GM23248 (cell line): ENCODE data around the gene TBC1D8. TPM values are rescaled to one million over a fixed set of nuclear protein-coding genes. Genes with fewer than 3 reads are reported as not detected.

Experiments
- DNase-seq: peaks from one replicate; pipeline ENCODE4 v3.0.0-alpha.2; 2015
- H2AFZ ChIP-seq: fragments of 200-600 bp; sonication (generic); 2 replicates; pipeline ENCODE4 v1.6.1; 2016; ENCODE audit warnings: antibody characterized with exemption
- H3F3A ChIP-seq: fragments of 200-600 bp; sonication (generic); 2 replicates; pipeline ENCODE4 v1.6.1; 2016; ENCODE audit warnings: mild to moderate bottlenecking, antibody characterized with exemption, mixed run types; ENCODE audit not compliant: insufficient read depth
- H3K27ac ChIP-seq: fragments of 200-600 bp; sonication (generic); 2 replicates; pipeline ENCODE4 v1.5.1; 2016; ENCODE audit warnings: mild to moderate bottlenecking
- H3K27me3 ChIP-seq: fragments of 200-600 bp; sonication (generic); replicated peaks from 2 replicates; pipeline ENCODE4 v1.6.1; 2016; ENCODE audit warnings: mild to moderate bottlenecking; ENCODE audit not compliant: insufficient read depth
- H3K36me3 ChIP-seq: fragments of 200-600 bp; sonication (generic); 2 replicates; pipeline ENCODE4 v1.6.1; 2016; ENCODE audit warnings: low read depth, mild to moderate bottlenecking
- H3K4me1 ChIP-seq: fragments of 200-600 bp; sonication (generic); 2 replicates; pipeline ENCODE4 v1.6.1; 2016; ENCODE audit warnings: mild to moderate bottlenecking; ENCODE audit not compliant: insufficient read depth
- H3K4me2 ChIP-seq: fragments of 200-600 bp; sonication (generic); one replicate; pipeline ENCODE4 v1.6.1; 2016; ENCODE audit warnings: mild to moderate bottlenecking; ENCODE audit not compliant: unreplicated experiment
- H3K4me3 ChIP-seq: fragments of 200-600 bp; sonication (generic); 2 replicates; pipeline ENCODE4 v1.5.1; 2016; ENCODE audit warnings: mild to moderate bottlenecking
- H3K79me2 ChIP-seq: fragments of 200-600 bp; sonication (generic); 2 replicates; pipeline ENCODE4 v1.6.1; 2016; ENCODE audit warnings: mild to moderate bottlenecking; ENCODE audit not compliant: insufficient read depth
- H3K9ac ChIP-seq: fragments of 200-600 bp; sonication (generic); 2 replicates; pipeline ENCODE4 v1.6.1; 2016; ENCODE audit warnings: mild to moderate bottlenecking
- H3K9me2 ChIP-seq: fragments of 200-600 bp; sonication (generic); 2 replicates; pipeline ENCODE4 v1.6.1; 2016; ENCODE audit warnings: mixed run types, mild to moderate bottlenecking, moderate library complexity; ENCODE audit not compliant: insufficient read depth
- H3K9me3 ChIP-seq: fragments of 200-600 bp; sonication (generic); one replicate; pipeline ENCODE4 v1.6.1; 2017; ENCODE audit warnings: low read depth
- H4K20me1 ChIP-seq: fragments of 200-600 bp; sonication (generic); 2 replicates; pipeline ENCODE4 v1.6.0; 2016; ENCODE audit not compliant: insufficient read depth
- EZH2 ChIP-seq: fragments of 200-600 bp; sonication (generic); IDR thresholded peaks from 2 replicates; pipeline ENCODE4 v1.6.1; 2018; ENCODE audit warnings: antibody characterized with exemption, mild to moderate bottlenecking; ENCODE audit not compliant: insufficient read depth, poor library complexity, severe bottlenecking
- EZH2phosphoT487 ChIP-seq: fragments of 200-600 bp; sonication (generic); IDR thresholded peaks from 2 replicates; pipeline ENCODE4 v1.6.1; 2018; ENCODE audit warnings: antibody characterized with exemption, moderate library complexity, mild to moderate bottlenecking, low read depth; ENCODE audit not compliant: insufficient read depth
- WGBS, 2 experiments: methylation state at CpG; one replicate each; pipeline ENCODE4 v1.1.6; 2015 to 2017; ENCODE audit warnings: low lambda C conversion rate in 2 of 2, low coverage in 1 of 2; ENCODE audit errors: missing lambda C conversion rate in 2 of 2; 5-methylcytosine and 5-hydroxymethylcytosine counted together
- in situ Hi-C: fragments of 300-500 bp; cut with MboI; formaldehyde crosslinking; loops from 2 replicates; pipeline ENCODE4 v1.15.0; 2020
- polyA plus RNA-seq: library from polyadenylated mRNA; unstranded; fragments of >200 nt; fragmentation: Nextera tagmentation; extraction: Ambion mirVana; gene quantifications from 2 replicates; pipeline ENCODE4 v1.2.1, GENCODE V29; 2016
- total RNA-seq: library from RNA; depleted of rRNA; stranded (reverse); fragments of >200 nt; shearing (Covaris generic); gene quantifications from 2 replicates; pipeline ENCODE4 v1.2.3, GENCODE V29; 2014

TBC1D8 gene
- total and polyA plus RNA-seq, 2 experiments from 2014 or later, result 2.5 to 2.6 TPM

- peak overlapping the region; percentile 98 for H3K9ac ChIP-seq
- in situ Hi-C loops, result no loop called here
Observed at GRCh38 chr2:101004620-101005325, 146.4 kb downstream of the TBC1D8 start.

DNA sequence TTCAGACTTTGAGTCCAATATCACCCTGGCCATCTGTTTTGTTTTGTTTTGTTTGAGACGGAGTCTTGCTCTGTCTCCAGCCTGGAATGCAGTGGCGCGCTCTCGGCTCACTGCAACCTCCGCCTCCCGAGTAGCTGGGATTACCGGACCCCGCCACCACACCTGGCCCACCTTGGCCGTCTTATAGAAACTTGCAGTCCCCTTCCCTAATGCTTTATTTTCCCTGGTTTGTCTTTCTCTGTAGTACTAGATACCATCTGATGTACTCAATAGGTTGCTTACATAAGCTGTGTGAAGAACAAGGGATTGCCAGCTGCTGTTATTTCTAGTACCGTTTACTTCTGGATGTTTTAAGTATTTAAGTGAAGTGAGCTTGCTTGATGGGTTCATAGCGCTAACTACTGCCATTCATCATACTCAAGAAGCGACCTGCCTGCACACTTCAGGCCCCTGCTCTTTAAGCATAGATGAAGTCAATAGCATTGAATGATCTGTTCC is 147.9 kb downstream of the TBC1D8 start:
- Histone ChIP-seq H3K4me1 (peaks cover 33% of the 10 kb centered on the region), H2AFZ (no peak overlapping the region), H4K20me1 (0 out of 2 replicates have a peak, but pooled peaks cover 10% of the 10 kb centered on the region), H3K27me3 (no peaks in the 10 kb centered on the region), H3F3A (peaks cover 59% of the 10 kb centered on the region), H3K4me2 (peak overlapping the region; percentile 94), H3K9me3 (no peaks in the 10 kb centered on the region), H3K27ac (peak overlapping the region; percentile 83), H3K9me2 (no peaks in the 10 kb centered on the region), H3K36me3 (peaks cover 51% of the 10 kb centered on the region), H3K4me3 (peak overlapping the region; percentile 97), H3K9ac (peak overlapping the region; percentile 98), H3K79me2 (peaks cover 61% of the 10 kb centered on the region)
- TF ChIP-seq EZH2phosphoT487, result no peak
- TF ChIP-seq EZH2, result no peak
- no peak for DNase-seq
- in situ Hi-C loops, result no loop called here
- 34 to 41% methylated on average over 12 of the region's 12 CpGs for WGBS, 2 experiments

More at GRCh38 chr2:101004620-101005325, 146.4 kb downstream of the TBC1D8 start:
- Histone ChIP-seq H3K4me2 (peak overlapping the region; percentile 94), H3K27ac (peak overlapping the region; percentile 83; the same call in 1 of the 2 replicates), H3K27me3 (no peaks in the 10 kb centered on the region), H3K4me1 (peaks cover 30% of the 10 kb centered on the region), H3K79me2 (peaks cover 61% of the 10 kb centered on the region), H4K20me1 (0 out of 2 replicates have a peak, but pooled peaks cover 10% of the 10 kb centered on the region), H3K9me3 (no peaks in the 10 kb centered on the region), H3F3A (peaks cover 66% of the 10 kb centered on the region), H3K4me3 (peak overlapping the region; percentile 97), H2AFZ (no peak overlapping the region), H3K9me2 (no peaks in the 10 kb centered on the region), H3K36me3 (peaks cover 52% of the 10 kb centered on the region)
- 81 to 85% methylated on average over 9 to 12 of the region's 12 CpGs for WGBS, 2 experiments
- TF ChIP-seq EZH2 (no peak), EZH2phosphoT487 (no peak)
- DNase-seq, result no peak

DNA sequence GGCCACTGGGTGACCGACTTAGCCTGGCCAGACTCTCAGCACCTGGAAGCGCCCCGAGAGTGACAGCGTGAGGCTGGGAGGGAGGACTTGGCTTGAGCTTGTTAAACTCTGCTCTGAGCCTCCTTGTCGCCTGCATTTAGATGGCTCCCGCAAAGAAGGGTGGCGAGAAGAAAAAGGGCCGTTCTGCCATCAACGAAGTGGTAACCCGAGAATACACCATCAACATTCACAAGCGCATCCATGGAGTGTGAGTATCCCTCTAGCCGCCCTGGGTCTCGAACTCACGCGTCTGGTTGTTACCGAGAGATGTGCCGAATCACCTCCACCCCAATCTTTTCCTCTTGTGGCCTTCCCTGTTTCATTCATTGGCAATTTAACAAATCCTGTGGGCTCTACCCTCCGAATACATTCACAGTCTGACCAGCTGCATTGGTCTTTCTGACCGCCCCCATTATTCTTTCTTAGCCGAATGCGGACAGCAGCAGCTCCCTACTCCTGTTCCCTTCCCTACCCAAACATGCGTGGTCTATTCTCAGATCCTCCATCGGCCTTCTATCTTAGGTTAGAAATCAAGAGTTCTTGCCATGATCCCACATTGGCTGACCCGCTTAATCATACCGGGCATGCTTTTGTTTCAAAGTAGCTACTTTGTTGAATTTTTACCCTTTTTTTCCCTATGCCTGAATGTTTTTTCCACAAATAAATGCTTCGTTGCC is 148.5 kb downstream of the TBC1D8 start:
- H3K79me2 ChIP-seq, result peaks cover 56% of the 10 kb centered on the region
- peak overlapping the region; percentile 97 for H3K4me3 ChIP-seq
- H3K4me1 ChIP-seq, result peaks cover 39% of the 10 kb centered on the region
- in situ Hi-C loops, result no loop called here
- H3K27ac ChIP-seq, result peak overlapping the region; percentile 83
- peaks cover 54% of the 10 kb centered on the region for H3F3A ChIP-seq
- H3K27me3 ChIP-seq, result no peaks in the 10 kb centered on the region
- 2 to 3% methylated on average over 26 of the region's 26 CpGs for WGBS, 2 experiments
- H4K20me1 ChIP-seq, result 0 out of 2 replicates have a peak, but pooled peaks cover 10% of the 10 kb centered on the region
- H3K9ac ChIP-seq, result peak overlapping the region; percentile 98
- no peaks in the 10 kb centered on the region for H3K9me2 ChIP-seq
- peak overlapping the region; percentile 94 for H3K4me2 ChIP-seq
- no peaks in the 10 kb centered on the region for H3K9me3 ChIP-seq
- H2AFZ ChIP-seq, result peak overlapping the region; percentile 93
- H3K36me3 ChIP-seq, result peaks cover 45% of the 10 kb centered on the region
- peak; percentile 50 for DNase-seq
- TF ChIP-seq EZH2 (no peak), EZH2phosphoT487 (no peak)
